GM12865 (cell line): Measurements from ENCODE around the gene WFDC8.
"Not testable (repeated sequence)": the region's sequence is repeated elsewhere in the genome, so short reads cannot be mapped to it uniquely, and the experiment has no call there.

ENCODE experiments used
- DNase-seq: peaks from one replicate; pipeline ENCODE4 v3.0.0; 2010; ENCODE audit warnings: low read depth
- H3K4me3 ChIP-seq: 2 replicates; pipeline ENCODE4 v1.5.1; 2011; ENCODE audit warnings: mild to moderate bottlenecking, low read depth, low read length, control low read depth
- TF ChIP-seq, protein P1 (sequence below): IDR thresholded peaks from 2 replicates; pipeline ENCODE4 v1.5.1; 2011; ENCODE audit warnings: low read length, control low read depth, low read depth, inconsistent platforms; ENCODE audit not compliant: insufficient read depth; ENCODE audit errors: missing control alignments

The WFDC8 gene

GRCh38 chr20:45581702-45582101 is 2.6 kb upstream of the WFDC8 start:
- TF ChIP-seq, protein P1, sequence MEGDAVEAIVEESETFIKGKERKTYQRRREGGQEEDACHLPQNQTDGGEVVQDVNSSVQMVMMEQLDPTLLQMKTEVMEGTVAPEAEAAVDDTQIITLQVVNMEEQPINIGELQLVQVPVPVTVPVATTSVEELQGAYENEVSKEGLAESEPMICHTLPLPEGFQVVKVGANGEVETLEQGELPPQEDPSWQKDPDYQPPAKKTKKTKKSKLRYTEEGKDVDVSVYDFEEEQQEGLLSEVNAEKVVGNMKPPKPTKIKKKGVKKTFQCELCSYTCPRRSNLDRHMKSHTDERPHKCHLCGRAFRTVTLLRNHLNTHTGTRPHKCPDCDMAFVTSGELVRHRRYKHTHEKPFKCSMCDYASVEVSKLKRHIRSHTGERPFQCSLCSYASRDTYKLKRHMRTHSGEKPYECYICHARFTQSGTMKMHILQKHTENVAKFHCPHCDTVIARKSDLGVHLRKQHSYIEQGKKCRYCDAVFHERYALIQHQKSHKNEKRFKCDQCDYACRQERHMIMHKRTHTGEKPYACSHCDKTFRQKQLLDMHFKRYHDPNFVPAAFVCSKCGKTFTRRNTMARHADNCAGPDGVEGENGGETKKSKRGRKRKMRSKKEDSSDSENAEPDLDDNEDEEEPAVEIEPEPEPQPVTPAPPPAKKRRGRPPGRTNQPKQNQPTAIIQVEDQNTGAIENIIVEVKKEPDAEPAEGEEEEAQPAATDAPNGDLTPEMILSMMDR = no peak
- no peak for DNase-seq
- no peak overlapping the region for H3K4me3 ChIP-seq

DNA sequence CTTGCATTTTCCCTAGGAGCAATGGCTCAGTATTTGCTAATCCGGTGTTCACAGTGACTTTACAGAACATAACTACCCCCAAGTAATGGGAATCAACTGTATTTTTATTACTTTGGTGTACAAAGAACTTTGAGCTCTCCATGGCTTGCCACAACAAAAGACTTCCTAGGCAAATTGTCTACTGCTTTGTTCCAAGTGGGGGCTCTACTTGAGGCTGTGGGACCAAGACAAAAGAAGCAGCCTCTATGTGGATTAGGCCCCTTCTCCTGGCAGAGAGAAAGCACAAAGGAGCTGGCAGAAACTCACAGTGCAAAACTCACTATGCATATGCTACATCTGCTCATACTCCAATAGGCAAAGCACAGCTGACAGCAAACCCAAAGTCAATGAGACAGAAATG is 853 bp downstream of the WFDC8 start:
- DNase-seq = no peak
- TF ChIP-seq, protein P1 = no peak

DNA sequence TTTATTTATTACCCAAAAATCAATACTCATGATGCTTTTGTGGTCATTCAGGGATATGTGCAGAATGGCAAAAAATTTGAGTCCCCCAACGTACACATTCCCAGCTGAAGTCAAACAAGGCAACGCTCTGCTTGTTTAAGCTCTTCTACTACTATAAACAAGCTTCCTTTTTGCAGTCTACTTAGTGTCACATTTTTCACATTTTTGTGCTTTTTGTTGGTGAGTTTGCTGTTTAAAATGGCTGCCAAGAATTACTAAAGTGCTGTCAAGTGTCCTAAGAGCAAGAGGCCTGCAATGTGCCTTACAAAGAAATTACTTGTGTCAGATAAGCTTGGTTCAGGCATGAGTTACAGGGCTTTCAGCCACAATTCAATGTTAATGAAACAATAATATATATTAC is 2.1 kb downstream of the WFDC8 start:
- TF ChIP-seq, protein P1 = no peak
- no peak for DNase-seq
- no peak overlapping the region for H3K4me3 ChIP-seq

More for the DNA sequence above, 853 bp downstream of the WFDC8 start:
- H3K4me3 ChIP-seq = no peak overlapping the region

GRCh38 chr20:45575931-45576330 is 3.2 kb downstream of the WFDC8 start:
- H3K4me3 ChIP-seq = no peak overlapping the region
- TF ChIP-seq, protein P1 = no peak
- DNase-seq = no peak

DNA sequence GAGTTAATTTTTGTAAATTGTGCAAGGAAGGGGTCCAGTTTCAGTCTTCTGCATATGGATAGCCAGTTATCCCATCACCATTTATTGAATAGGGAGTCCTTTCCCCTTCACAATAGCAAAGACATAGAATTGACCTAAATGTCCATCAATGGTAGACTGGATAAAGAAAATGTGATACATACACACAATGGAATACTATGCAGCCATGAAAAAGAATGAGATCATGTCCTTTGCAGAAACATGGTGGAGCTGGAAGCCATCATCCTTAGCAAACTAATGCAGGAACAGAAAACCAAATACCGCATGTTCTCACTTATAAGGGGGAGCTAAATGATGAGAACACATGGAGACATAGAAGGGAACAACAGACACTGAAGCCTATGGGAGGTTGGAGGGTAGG is 9.4 kb downstream of the WFDC8 start:
- not testable (repeated sequence) for H3K4me3 ChIP-seq

GRCh38 chr20:45564760-45565276 is 14.3 kb downstream of the WFDC8 start:
- H3K4me3 ChIP-seq = no peak overlapping the region
- TF ChIP-seq, protein P1 = no peak
- no peak for DNase-seq

More for the DNA sequence above, 9.4 kb downstream of the WFDC8 start:
- not testable (repeated sequence) for DNase-seq

GRCh38 chr20:45555198-45555597 is 23.9 kb downstream of the WFDC8 start:
- DNase-seq = no peak
- H3K4me3 ChIP-seq = no peak overlapping the region
- TF ChIP-seq, protein P1 = no peak
